ENCODE measurements around the gene ARID5B. TPM values are rescaled to one million over a fixed set of nuclear protein-coding genes. Genes with fewer than 3 reads are reported as not detected.

ARID5B gene
- polyA plus RNA-seq, 1 of the 3 experiments (the other 2 are of a cell fraction), result 10.9 TPM

GRCh38 chr10:62040881-62041280, 139.4 kb downstream of the ARID5B start:
- ChIA-PET POLR2A (no interaction called here), CTCF (interaction anchor here (0.7 to 11.2 kb wide), 3 partner anchors 66 to 376 kb away, joined by 3 to 190 read pairs (median 13); no protein-coding TSS in a partner anchor)
- Histone ChIP-seq H3K9ac (no peak overlapping the region), H3K27me3 (ENCODE audit: insufficient read depth) (no peaks in the 10 kb centered on the region), H3K4me1 (ENCODE audit: control insufficient read depth in 1 of 2, insufficient read depth in 2 of 2, low read depth in 1 of 2, low read length in 1 of 2) (peaks cover 35 to 74% of the 10 kb centered on the region in 2 experiments), H3F3A (replicated peaks; ENCODE audit: insufficient read depth) (peaks cover 43% of the 10 kb centered on the region), H4K20me1 (ENCODE audit: insufficient read depth) (no peaks in the 10 kb centered on the region), H3K4me2 (no peak overlapping the region), H3K27ac (ENCODE audit: low read depth in 2 of 2, low read length in 1 of 2) (no peak overlapping the region), H3K9me3 (no peaks in the 10 kb centered on the region), H3K9me2 (no peaks in the 10 kb centered on the region), H3K36me3 (replicated peaks in 1 of 2; ENCODE audit: control insufficient read depth in 1 of 2, insufficient read depth in 2 of 2, low read length in 1 of 2) (no peaks in the 10 kb centered on the region), H2AFZ (ENCODE audit: low read depth) (no peak overlapping the region), H3K79me2 (ENCODE audit: insufficient read depth) (peaks cover 46% of the 10 kb centered on the region), H3K4me3 (ENCODE audit: low read depth in 2 of 2, low read length in 1 of 2) (no peak overlapping the region)
- WGBS (ENCODE audit: low lambda C conversion rate), result 69% methylated on average over 4 of the region's 4 CpGs
- no peak for DNase-seq
- TF ChIP-seq TAF1 (IDR thresholded peaks at IDR 0.05; ENCODE audit: borderline replicate concordance, low read depth, low read length) (no peak), USF2 (IDR thresholded peaks at IDR 0.05; ENCODE audit: borderline replicate concordance, low read depth, low read length) (no peak), PBX3 (IDR thresholded peaks at IDR 0.05) (no peak), RCOR1 (IDR thresholded peaks at IDR 0.05; ENCODE audit: low read length) (no peak), SMC3 (IDR thresholded peaks at IDR 0.05; ENCODE audit: low read depth, low read length) (no peak), CTCF (IDR thresholded peaks at IDR 0.05) (no peak), FOXJ3 (CRISPR knock-in tag; IDR thresholded peaks at IDR 0.05) (no peak), CHD2 (IDR thresholded peaks at IDR 0.05; ENCODE audit: low read length, partially characterized antibody) (no peak)

GRCh38 chr10:62043421-62044021, 142.0 kb downstream of the ARID5B start:
- Histone ChIP-seq H3K36me3 (replicated peaks in 1 of 2; ENCODE audit: control insufficient read depth in 1 of 2, insufficient read depth in 2 of 2, low read length in 1 of 2) (no peaks in the 10 kb centered on the region), H3K79me2 (ENCODE audit: insufficient read depth) (peaks cover 52% of the 10 kb centered on the region), H2AFZ (ENCODE audit: low read depth) (no peak overlapping the region; the same call in 1 of the 2 replicates), H3K4me3 (ENCODE audit: low read depth in 2 of 2, low read length in 1 of 2) (no peak overlapping the region), H3K9me2 (no peaks in the 10 kb centered on the region), H4K20me1 (ENCODE audit: insufficient read depth) (no peaks in the 10 kb centered on the region), H3K4me2 (peak overlapping the region; percentile 10; the same call in 1 of the 2 replicates), H3K27me3 (ENCODE audit: insufficient read depth) (no peaks in the 10 kb centered on the region), H3K27ac (ENCODE audit: low read depth in 2 of 2, low read length in 1 of 2) (peak overlapping the region; percentile 51 to 97; a peak in 3 of 4 replicates), H3K4me1 (ENCODE audit: control insufficient read depth in 1 of 2, insufficient read depth in 2 of 2, low read depth in 1 of 2, low read length in 1 of 2) (peaks cover 29 to 74% of the 10 kb centered on the region in 2 experiments; a peak in 3 of 4 replicates), H3F3A (replicated peaks; ENCODE audit: insufficient read depth) (peaks cover 43% of the 10 kb centered on the region), H3K9me3 (no peaks in the 10 kb centered on the region), H3K9ac (peak overlapping the region; percentile 13; the same call in 1 of the 2 replicates)
- CTCF ChIA-PET, result interaction anchor here (11.2 kb wide), 1 partner anchor 204 kb away, joined by 190 read pairs; no protein-coding TSS in a partner anchor
- DNase-seq, result no peak
- POLR2A ChIA-PET, result no interaction called here
- 39% methylated on average over 4 of the region's 4 CpGs for WGBS (ENCODE audit: low lambda C conversion rate)
- TF ChIP-seq CHD2 (IDR thresholded peaks at IDR 0.05; ENCODE audit: low read length, partially characterized antibody) (no peak), RCOR1 (IDR thresholded peaks at IDR 0.05; ENCODE audit: low read length) (no peak), GABPA (IDR thresholded peaks at IDR 0.05; ENCODE audit: low read depth) (no peak), JUND (IDR thresholded peaks at IDR 0.05) (peak; percentile 35), FOXJ3 (CRISPR knock-in tag; IDR thresholded peaks at IDR 0.05) (no peak), CTCF (IDR thresholded peaks at IDR 0.05) (no peak), USF2 (IDR thresholded peaks at IDR 0.05; ENCODE audit: borderline replicate concordance, low read depth, low read length) (no peak), MXI1 (IDR thresholded peaks at IDR 0.05; ENCODE audit: low read depth, low read length) (no peak), NRF1 (IDR thresholded peaks at IDR 0.05; ENCODE audit: low read depth, low read length) (no peak), MEF2A (IDR thresholded peaks at IDR 0.05; ENCODE audit: borderline replicate concordance, low read depth) (peak; percentile 55; the same call in 1 of the 2 replicates), FOSL2 (IDR thresholded peaks at IDR 0.05; ENCODE audit: borderline replicate concordance, low read depth) (peak; percentile 32; the same call in 1 of the 2 replicates)
